ENCODE results near the gene ACTR10.

ACTR10 gene

DNA sequence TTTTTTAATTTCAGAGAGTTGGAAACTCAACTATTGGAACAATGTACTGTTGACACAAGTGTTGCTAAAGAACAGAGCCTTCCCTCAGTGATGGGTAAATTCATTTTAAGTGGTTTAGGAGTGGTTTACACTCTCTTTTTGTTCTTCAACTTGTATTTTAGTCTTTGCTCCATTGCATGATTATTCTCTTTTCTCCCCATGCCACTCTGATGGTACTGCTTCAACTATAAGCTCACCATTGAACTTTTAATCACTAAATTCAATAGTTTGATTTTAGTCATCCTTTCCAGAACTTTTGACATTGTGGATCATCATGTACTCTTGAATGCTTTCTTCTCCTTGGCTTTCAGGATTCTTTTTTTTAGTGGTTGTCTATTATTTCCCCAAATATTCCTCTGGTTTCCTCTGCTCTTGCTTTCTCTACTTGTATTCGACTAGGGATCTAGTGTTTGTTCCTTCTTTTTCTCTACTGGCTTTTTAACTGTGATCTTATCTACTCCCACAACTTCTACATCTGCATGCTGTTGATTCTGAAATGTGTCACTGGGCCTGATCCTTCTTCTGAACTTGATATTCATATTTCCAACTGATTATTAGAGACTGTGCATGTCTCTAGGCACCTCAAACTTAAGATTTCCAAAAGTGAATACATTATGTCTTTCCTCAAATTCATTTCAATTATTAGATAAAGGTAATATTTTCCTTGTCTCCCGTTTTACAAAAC, 15.4 kb downstream of the ACTR10 start:
- H2AK5ac ChIP-seq (ENCODE audit: low read length, severe bottlenecking): no peak overlapping the region
- H3K36me3 ChIP-seq (ENCODE audit: control insufficient read depth in 1 of 2, insufficient read depth in 2 of 2, low read depth in 1 of 2, low read length in 2 of 2): peaks cover 15 to 90% of the 10 kb centered on the region in 2 experiments
- no peak overlapping the region for H3K23ac ChIP-seq (ENCODE audit: low read length in 2 of 2)
- H2BK12ac ChIP-seq (ENCODE audit: low read length in 2 of 2): no peak overlapping the region
- H2BK5ac ChIP-seq (ENCODE audit: low read depth, low read length, poor library complexity, severe bottlenecking): no peak overlapping the region
- no peak overlapping the region for H4K91ac ChIP-seq (ENCODE audit: low read length)
- no peak overlapping the region for H2BK120ac ChIP-seq (ENCODE audit: low read depth, low read length)
- H3K4ac ChIP-seq (ENCODE audit: low read depth in 1 of 2, low read length in 2 of 2): no peak overlapping the region
- WGBS: 97% methylated on average over 2 of the region's 2 CpGs
- H3K4me2 ChIP-seq (ENCODE audit: low read length, poor library complexity, severe bottlenecking): no peak overlapping the region
- no peak overlapping the region for H3K4me3 ChIP-seq (ENCODE audit: insufficient read depth in 1 of 2, low read depth in 1 of 2, low read length in 2 of 2)
- no peak overlapping the region for H2AFZ ChIP-seq (ENCODE audit: low read depth, low read length)
- H4K8ac ChIP-seq (ENCODE audit: low read length): no peak overlapping the region
- H3K79me1 ChIP-seq (replicated peaks; ENCODE audit: low read length, poor library complexity, severe bottlenecking): peaks cover 2% of the 10 kb centered on the region
- H3K14ac ChIP-seq (ENCODE audit: low read length in 2 of 2): no peak overlapping the region
- H3K9me3 ChIP-seq (ENCODE audit: control insufficient read depth, low read length): no peaks in the 10 kb centered on the region
- no peak overlapping the region for H3K9ac ChIP-seq (ENCODE audit: low read length)
- H2BK15ac ChIP-seq (ENCODE audit: low read depth, poor library complexity, severe bottlenecking): no peak overlapping the region
- H3K27ac ChIP-seq (ENCODE audit: low read length, poor library complexity, severe bottlenecking): no peak overlapping the region
- DNase-seq: no peak
- H3K18ac ChIP-seq (ENCODE audit: low read depth in 1 of 2, low read length in 2 of 2): no peak overlapping the region
- no peaks in the 10 kb centered on the region for H3K27me3 ChIP-seq (ENCODE audit: control insufficient read depth in 1 of 2, insufficient read depth in 1 of 2, low read length in 2 of 2)
- peaks cover 3% of the 10 kb centered on the region for H3K4me1 ChIP-seq (ENCODE audit: control insufficient read depth, insufficient read depth, low read depth, low read length)

DNA sequence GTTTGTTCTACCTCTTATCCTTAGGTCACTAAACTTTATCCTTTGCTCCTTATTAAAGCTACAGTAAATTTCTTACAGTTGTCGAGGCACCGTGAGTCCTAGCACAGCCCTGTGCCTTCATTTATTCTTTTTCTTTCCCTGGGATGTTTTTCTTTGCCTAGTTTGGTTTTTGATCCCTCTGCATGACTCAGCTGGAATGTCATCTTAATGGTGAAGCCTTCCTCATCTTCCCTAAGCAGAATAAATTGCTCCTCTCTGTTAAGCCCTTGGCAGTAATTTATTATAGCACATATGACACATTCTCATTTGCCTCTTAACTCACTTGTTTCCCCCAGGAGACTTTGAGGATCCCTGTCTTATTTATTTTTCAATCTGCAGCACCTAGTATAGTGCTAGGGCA, 16.6 kb downstream of the ACTR10 start:
- H3K4me3 ChIP-seq (ENCODE audit: insufficient read depth in 1 of 2, low read depth in 1 of 2, low read length in 2 of 2): no peak overlapping the region
- H2AK5ac ChIP-seq (ENCODE audit: low read length, severe bottlenecking): no peak overlapping the region
- peaks cover 17 to 89% of the 10 kb centered on the region in 2 experiments for H3K36me3 ChIP-seq (ENCODE audit: control insufficient read depth in 1 of 2, insufficient read depth in 2 of 2, low read depth in 1 of 2, low read length in 2 of 2)
- no peaks in the 10 kb centered on the region for H3K9me3 ChIP-seq (ENCODE audit: control insufficient read depth, low read length)
- H3K4ac ChIP-seq (ENCODE audit: low read depth in 1 of 2, low read length in 2 of 2): no peak overlapping the region
- no peak overlapping the region for H2BK12ac ChIP-seq (ENCODE audit: low read length in 2 of 2)
- H3K18ac ChIP-seq (ENCODE audit: low read depth in 1 of 2, low read length in 2 of 2): no peak overlapping the region
- H3K79me1 ChIP-seq (replicated peaks; ENCODE audit: low read length, poor library complexity, severe bottlenecking): peaks cover 2% of the 10 kb centered on the region
- H3K4me2 ChIP-seq (ENCODE audit: low read length, poor library complexity, severe bottlenecking): no peak overlapping the region
- H3K23ac ChIP-seq (ENCODE audit: low read length in 2 of 2): no peak overlapping the region
- H2BK15ac ChIP-seq (ENCODE audit: low read depth, poor library complexity, severe bottlenecking): no peak overlapping the region
- no peak overlapping the region for H3K14ac ChIP-seq (ENCODE audit: low read length in 2 of 2)
- no peak overlapping the region for H4K8ac ChIP-seq (ENCODE audit: low read length)
- H2AFZ ChIP-seq (ENCODE audit: low read depth, low read length): no peak overlapping the region
- 33% methylated on average over 2 of the region's 2 CpGs for WGBS
- H4K91ac ChIP-seq (ENCODE audit: low read length): no peak overlapping the region
- H2BK5ac ChIP-seq (ENCODE audit: low read depth, low read length, poor library complexity, severe bottlenecking): no peak overlapping the region
- H3K27ac ChIP-seq (ENCODE audit: low read length, poor library complexity, severe bottlenecking): peak overlapping the region; percentile 46
- no peak overlapping the region for H2BK120ac ChIP-seq (ENCODE audit: low read depth, low read length)
- H3K27me3 ChIP-seq (ENCODE audit: control insufficient read depth in 1 of 2, insufficient read depth in 1 of 2, low read length in 2 of 2): no peaks in the 10 kb centered on the region
- peak overlapping the region; percentile 2 for H3K9ac ChIP-seq (ENCODE audit: low read length)
- peak; percentile 30 for DNase-seq
- peaks cover 3% of the 10 kb centered on the region for H3K4me1 ChIP-seq (ENCODE audit: control insufficient read depth, insufficient read depth, low read depth, low read length)

DNA sequence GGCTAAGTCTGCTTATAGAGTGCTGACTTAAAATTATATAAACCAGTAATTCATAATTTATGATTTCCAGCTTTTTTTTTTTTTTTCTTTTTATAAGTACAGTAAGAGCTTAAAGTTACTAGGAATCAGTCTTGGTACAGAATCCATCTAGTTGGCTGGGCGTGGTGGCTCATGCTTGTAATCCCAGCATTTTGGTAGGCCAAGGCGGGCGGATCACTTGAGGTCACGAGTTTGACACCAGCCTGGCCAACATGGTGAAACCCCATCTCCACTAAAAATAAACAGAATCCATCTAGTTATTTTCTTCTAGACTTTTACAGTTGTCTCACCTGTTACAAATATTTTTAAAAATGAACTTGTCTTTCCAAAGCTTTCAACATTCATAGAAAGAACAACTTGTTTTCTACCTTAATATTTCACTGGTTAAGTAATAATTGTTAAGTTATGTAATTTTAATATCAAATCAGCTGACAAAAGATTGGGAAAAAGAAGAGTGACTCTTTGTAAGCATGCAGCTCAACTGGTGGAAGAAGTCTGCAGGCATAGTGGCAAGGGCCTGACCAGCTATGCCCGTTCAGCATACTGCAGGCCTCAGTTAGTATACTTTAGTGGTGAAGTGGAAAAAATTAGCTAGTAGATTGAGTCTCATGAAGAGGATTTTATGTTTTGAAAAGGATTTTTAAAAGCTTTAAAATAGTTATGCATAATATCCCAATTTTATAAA, 27.3 kb downstream of the ACTR10 start:
- H3K23ac ChIP-seq (ENCODE audit: low read length in 2 of 2): no peak overlapping the region
- H3K9ac ChIP-seq (ENCODE audit: low read length): no peak overlapping the region
- no peak overlapping the region for H3K14ac ChIP-seq (ENCODE audit: low read length in 2 of 2)
- no peak overlapping the region for H3K4me3 ChIP-seq (ENCODE audit: insufficient read depth in 1 of 2, low read depth in 1 of 2, low read length in 2 of 2)
- no peak overlapping the region for H3K27ac ChIP-seq (ENCODE audit: low read length, poor library complexity, severe bottlenecking)
- DNase-seq: no peak
- H3K9me3 ChIP-seq (ENCODE audit: control insufficient read depth, low read length): no peaks in the 10 kb centered on the region
- no peak overlapping the region for H2BK120ac ChIP-seq (ENCODE audit: low read depth, low read length)
- H4K8ac ChIP-seq (ENCODE audit: low read length): no peak overlapping the region
- H3K18ac ChIP-seq (ENCODE audit: low read depth in 1 of 2, low read length in 2 of 2): no peak overlapping the region
- H2BK12ac ChIP-seq (ENCODE audit: low read length in 2 of 2): no peak overlapping the region
- no peak overlapping the region for H4K91ac ChIP-seq (ENCODE audit: low read length)
- no peak overlapping the region for H3K4ac ChIP-seq (ENCODE audit: low read depth in 1 of 2, low read length in 2 of 2)
- H2AK5ac ChIP-seq (ENCODE audit: low read length, severe bottlenecking): no peak overlapping the region
- H3K4me1 ChIP-seq (ENCODE audit: control insufficient read depth, insufficient read depth, low read depth, low read length): no peaks in the 10 kb centered on the region
- H2AFZ ChIP-seq (ENCODE audit: low read depth, low read length): no peak overlapping the region
- H2BK5ac ChIP-seq (ENCODE audit: low read depth, low read length, poor library complexity, severe bottlenecking): no peak overlapping the region
- H3K27me3 ChIP-seq (ENCODE audit: control insufficient read depth in 1 of 2, insufficient read depth in 1 of 2, low read length in 2 of 2): no peaks in the 10 kb centered on the region
- WGBS: 97% methylated on average over 5 of the region's 5 CpGs
- peaks cover 1% of the 10 kb centered on the region for H3K79me1 ChIP-seq (replicated peaks; ENCODE audit: low read length, poor library complexity, severe bottlenecking)
- H3K4me2 ChIP-seq (ENCODE audit: low read length, poor library complexity, severe bottlenecking): no peak overlapping the region
- H3K36me3 ChIP-seq (ENCODE audit: control insufficient read depth in 1 of 2, insufficient read depth in 2 of 2, low read depth in 1 of 2, low read length in 2 of 2): peaks cover 32 to 65% of the 10 kb centered on the region in 2 experiments
- H2BK15ac ChIP-seq (ENCODE audit: low read depth, poor library complexity, severe bottlenecking): no peak overlapping the region
